ENCODE results near the gene KLHL21. TPM values are rescaled to one million over a fixed set of nuclear protein-coding genes. Genes with fewer than 3 reads are reported as not detected.

The KLHL21 gene
- total and polyA plus RNA-seq, 10 of the 15 experiments (the other 5 are each of a cell fraction or from before 2014, with no cell fraction given), result 0.76 to 12.2 (median 5.2) TPM

DNA sequence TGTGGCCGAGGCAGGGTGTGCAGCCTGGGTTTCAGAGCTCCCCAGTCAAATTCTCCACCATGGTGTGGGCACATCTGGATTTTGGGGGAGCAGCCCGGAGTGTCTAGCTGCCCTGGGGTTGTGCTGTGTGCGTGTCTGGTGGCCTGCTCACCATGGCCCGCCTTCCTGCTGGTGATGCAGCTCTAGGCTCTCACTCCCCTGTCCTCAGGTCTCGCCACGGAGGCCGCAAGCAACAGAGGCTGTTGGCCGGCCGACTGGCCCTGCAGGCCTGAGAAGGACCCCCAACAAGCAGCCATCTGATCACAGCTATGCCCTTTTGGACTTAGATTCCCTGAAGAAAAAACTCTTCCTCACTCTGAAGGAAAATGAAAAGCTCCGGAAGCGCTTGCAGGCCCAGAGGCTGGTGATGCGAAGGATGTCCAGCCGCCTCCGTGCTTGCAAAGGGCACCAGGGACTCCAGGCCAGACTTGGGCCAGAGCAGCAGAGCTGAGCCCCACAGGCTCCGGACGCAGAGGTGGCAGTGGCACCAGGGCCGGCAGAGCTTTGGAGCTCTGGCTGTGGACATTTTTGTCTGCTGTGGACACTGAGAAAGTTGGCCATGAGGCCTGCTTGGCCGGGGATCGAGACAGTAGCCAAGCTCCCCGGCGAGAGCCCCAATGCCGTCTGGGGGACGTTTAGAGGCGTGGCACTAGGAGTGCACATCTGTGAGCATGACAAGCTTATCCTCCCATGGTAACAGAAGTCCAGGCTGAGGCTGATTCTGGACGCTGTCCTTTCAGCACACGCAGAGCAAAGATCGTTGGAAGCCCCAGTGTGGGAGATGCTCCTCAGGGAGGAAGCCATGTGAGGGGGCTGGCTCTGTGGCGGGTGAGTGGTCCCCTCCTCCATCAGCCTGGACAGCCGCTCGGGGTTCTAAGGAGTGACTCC lies 30.2 kb upstream of the KLHL21 start:
- H3K9me3 ChIP-seq (replicated peaks; ENCODE audit: control insufficient read depth, insufficient read depth, low read length), result no peaks in the 10 kb centered on the region
- H3K79me2 ChIP-seq (ENCODE audit: control insufficient read depth, insufficient read depth, low read length), result no peaks in the 10 kb centered on the region
- intact Hi-C loops (cut with micrococcal nuclease; ENCODE audit: unreplicated experiment), result no loop called here
- H3K4me3 ChIP-seq, result no peak overlapping the region
- H3K4me2 ChIP-seq (ENCODE audit: control insufficient read depth, insufficient read depth), result no peak overlapping the region
- in situ Hi-C loops (cut with MboI), result no loop called here
- H3K4me1 ChIP-seq (ENCODE audit: control insufficient read depth, insufficient read depth, low read length), result no peaks in the 10 kb centered on the region
- no peak overlapping the region for H3K9ac ChIP-seq (ENCODE audit: control insufficient read depth, insufficient read depth, low read length)
- H3K27ac ChIP-seq (ENCODE audit: control insufficient read depth, insufficient read depth), result no peak overlapping the region
- POLR2A ChIA-PET, result interaction anchor here (0.7 kb wide), 2 partner anchors 21 to 409 kb away, joined by 3 read pairs; no protein-coding TSS in a partner anchor
- BruUV-seq (replicated peaks), result TSS peak; percentile 38
- ATAC-seq, result no peak
- no peaks in the 10 kb centered on the region for H3K27me3 ChIP-seq (replicated peaks in 1 of 2; ENCODE audit: control insufficient read depth in 2 of 2, insufficient read depth in 2 of 2, low read length in 1 of 2)
- WGBS (ENCODE audit: insufficient coverage, insufficient replicate concordance, low lambda C conversion rate, missing lambda C conversion rate), result 93% methylated on average over 28 of the region's 30 CpGs
- RAD21 ChIA-PET (ENCODE audit: unreplicated experiment), result no interaction called here
- SMC1A ChIA-PET (ENCODE audit: uncharacterized antibody, unreplicated experiment), result no interaction called here
- no peak overlapping the region for H2AFZ ChIP-seq (ENCODE audit: control insufficient read depth, low read depth, low read length)
- no peak for FAIRE-seq
- DNase-seq (ENCODE audit: low read depth, low spot score), result no peak
- no peaks in the 10 kb centered on the region for H4K20me1 ChIP-seq (ENCODE audit: control insufficient read depth, insufficient read depth)
- CTCF ChIA-PET, result interaction anchor here (0.6 kb wide), 1 partner anchor 114 kb away, joined by 4 read pairs; no protein-coding TSS in a partner anchor
- H3K36me3 ChIP-seq (ENCODE audit: control insufficient read depth in 2 of 2, insufficient read depth in 2 of 2, low read length in 1 of 2), result peaks cover 14 to 29% of the 10 kb centered on the region in 2 experiments; a peak in 3 of 4 replicates
- no peak for TF ChIP-seq RB1 (IDR thresholded peaks at IDR 0.05; ENCODE audit: borderline replicate concordance)
- no peak for TF ChIP-seq ZZZ3 (IDR thresholded peaks at IDR 0.05; ENCODE audit: control insufficient read depth, insufficient read length, low read depth)
- TF ChIP-seq SP1 (IDR thresholded peaks at IDR 0.05; ENCODE audit: low read depth, low read length), result no peak
- no peak for TF ChIP-seq MXI1 (IDR thresholded peaks at IDR 0.05; ENCODE audit: low read depth, low read length)
- TF ChIP-seq POLR2AphosphoS5 (IDR thresholded peaks at IDR 0.05; ENCODE audit: low read length), result no peak
- no peak for TF ChIP-seq SREBF1 (IDR thresholded peaks at IDR 0.05; ENCODE audit: low read length)
- TF ChIP-seq YY1 (IDR thresholded peaks at IDR 0.05; ENCODE audit: low read depth, low read length), result no peak
- TF ChIP-seq NR2C2 (IDR thresholded peaks at IDR 0.05; ENCODE audit: borderline replicate concordance, control insufficient read depth, insufficient read length, low read depth), result no peak
- no peak for TF ChIP-seq SMAD5 (IDR thresholded peaks at IDR 0.05; ENCODE audit: low read depth)
- TF ChIP-seq, protein P1, sequence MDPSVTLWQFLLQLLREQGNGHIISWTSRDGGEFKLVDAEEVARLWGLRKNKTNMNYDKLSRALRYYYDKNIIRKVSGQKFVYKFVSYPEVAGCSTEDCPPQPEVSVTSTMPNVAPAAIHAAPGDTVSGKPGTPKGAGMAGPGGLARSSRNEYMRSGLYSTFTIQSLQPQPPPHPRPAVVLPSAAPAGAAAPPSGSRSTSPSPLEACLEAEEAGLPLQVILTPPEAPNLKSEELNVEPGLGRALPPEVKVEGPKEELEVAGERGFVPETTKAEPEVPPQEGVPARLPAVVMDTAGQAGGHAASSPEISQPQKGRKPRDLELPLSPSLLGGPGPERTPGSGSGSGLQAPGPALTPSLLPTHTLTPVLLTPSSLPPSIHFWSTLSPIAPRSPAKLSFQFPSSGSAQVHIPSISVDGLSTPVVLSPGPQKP (IDR thresholded peaks at IDR 0.05; ENCODE audit: low read depth, low read length), result no peak
- TF ChIP-seq, protein P2, sequence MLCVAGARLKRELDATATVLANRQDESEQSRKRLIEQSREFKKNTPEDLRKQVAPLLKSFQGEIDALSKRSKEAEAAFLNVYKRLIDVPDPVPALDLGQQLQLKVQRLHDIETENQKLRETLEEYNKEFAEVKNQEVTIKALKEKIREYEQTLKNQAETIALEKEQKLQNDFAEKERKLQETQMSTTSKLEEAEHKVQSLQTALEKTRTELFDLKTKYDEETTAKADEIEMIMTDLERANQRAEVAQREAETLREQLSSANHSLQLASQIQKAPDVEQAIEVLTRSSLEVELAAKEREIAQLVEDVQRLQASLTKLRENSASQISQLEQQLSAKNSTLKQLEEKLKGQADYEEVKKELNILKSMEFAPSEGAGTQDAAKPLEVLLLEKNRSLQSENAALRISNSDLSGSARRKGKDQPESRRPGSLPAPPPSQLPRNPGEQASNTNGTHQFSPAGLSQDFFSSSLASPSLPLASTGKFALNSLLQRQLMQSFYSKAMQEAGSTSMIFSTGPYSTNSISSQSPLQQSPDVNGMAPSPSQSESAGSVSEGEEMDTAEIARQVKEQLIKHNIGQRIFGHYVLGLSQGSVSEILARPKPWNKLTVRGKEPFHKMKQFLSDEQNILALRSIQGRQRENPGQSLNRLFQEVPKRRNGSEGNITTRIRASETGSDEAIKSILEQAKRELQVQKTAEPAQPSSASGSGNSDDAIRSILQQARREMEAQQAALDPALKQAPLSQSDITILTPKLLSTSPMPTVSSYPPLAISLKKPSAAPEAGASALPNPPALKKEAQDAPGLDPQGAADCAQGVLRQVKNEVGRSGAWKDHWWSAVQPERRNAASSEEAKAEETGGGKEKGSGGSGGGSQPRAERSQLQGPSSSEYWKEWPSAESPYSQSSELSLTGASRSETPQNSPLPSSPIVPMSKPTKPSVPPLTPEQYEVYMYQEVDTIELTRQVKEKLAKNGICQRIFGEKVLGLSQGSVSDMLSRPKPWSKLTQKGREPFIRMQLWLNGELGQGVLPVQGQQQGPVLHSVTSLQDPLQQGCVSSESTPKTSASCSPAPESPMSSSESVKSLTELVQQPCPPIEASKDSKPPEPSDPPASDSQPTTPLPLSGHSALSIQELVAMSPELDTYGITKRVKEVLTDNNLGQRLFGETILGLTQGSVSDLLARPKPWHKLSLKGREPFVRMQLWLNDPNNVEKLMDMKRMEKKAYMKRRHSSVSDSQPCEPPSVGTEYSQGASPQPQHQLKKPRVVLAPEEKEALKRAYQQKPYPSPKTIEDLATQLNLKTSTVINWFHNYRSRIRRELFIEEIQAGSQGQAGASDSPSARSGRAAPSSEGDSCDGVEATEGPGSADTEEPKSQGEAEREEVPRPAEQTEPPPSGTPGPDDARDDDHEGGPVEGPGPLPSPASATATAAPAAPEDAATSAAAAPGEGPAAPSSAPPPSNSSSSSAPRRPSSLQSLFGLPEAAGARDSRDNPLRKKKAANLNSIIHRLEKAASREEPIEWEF (IDR thresholded peaks at IDR 0.05; ENCODE audit: insufficient replicate concordance, low read depth, low read length), result no peak
- no peak for TF ChIP-seq ETV6 (conservative IDR thresholded peaks at IDR 0.05 in 1 of 2, IDR thresholded peaks at IDR 0.05 in 1 of 2; ENCODE audit: borderline replicate concordance in 1 of 2, low read depth in 1 of 2)
- TF ChIP-seq, protein P3, sequence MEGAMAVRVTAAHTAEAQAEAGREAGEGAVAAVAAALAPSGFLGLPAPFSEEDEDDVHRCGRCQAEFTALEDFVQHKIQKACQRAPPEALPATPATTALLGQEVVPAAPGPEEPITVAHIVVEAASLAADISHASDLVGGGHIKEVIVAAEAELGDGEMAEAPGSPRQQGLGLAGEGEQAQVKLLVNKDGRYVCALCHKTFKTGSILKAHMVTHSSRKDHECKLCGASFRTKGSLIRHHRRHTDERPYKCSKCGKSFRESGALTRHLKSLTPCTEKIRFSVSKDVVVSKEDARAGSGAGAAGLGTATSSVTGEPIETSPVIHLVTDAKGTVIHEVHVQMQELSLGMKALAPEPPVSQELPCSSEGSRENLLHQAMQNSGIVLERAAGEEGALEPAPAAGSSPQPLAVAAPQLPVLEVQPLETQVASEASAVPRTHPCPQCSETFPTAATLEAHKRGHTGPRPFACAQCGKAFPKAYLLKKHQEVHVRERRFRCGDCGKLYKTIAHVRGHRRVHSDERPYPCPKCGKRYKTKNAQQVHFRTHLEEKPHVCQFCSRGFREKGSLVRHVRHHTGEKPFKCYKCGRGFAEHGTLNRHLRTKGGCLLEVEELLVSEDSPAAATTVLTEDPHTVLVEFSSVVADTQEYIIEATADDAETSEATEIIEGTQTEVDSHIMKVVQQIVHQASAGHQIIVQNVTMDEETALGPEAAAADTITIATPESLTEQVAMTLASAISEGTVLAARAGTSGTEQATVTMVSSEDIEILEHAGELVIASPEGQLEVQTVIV (IDR thresholded peaks at IDR 0.05; ENCODE audit: borderline replicate concordance, partially characterized antibody), result no peak
- TF ChIP-seq CBFB (IDR thresholded peaks at IDR 0.05; ENCODE audit: low read depth), result no peak

Data from GM12878 (cell line).